ENCODE results near the gene OSBPL5. TPM values are rescaled to one million over a fixed set of nuclear protein-coding genes. Genes with fewer than 3 reads are reported as not detected.

The OSBPL5 gene
- total RNA-seq, 3 donors from 2014 or later (not counting 1 experiment from before 2014, with no cell fraction given) = 375 to 522 (median 377) TPM

DNA sequence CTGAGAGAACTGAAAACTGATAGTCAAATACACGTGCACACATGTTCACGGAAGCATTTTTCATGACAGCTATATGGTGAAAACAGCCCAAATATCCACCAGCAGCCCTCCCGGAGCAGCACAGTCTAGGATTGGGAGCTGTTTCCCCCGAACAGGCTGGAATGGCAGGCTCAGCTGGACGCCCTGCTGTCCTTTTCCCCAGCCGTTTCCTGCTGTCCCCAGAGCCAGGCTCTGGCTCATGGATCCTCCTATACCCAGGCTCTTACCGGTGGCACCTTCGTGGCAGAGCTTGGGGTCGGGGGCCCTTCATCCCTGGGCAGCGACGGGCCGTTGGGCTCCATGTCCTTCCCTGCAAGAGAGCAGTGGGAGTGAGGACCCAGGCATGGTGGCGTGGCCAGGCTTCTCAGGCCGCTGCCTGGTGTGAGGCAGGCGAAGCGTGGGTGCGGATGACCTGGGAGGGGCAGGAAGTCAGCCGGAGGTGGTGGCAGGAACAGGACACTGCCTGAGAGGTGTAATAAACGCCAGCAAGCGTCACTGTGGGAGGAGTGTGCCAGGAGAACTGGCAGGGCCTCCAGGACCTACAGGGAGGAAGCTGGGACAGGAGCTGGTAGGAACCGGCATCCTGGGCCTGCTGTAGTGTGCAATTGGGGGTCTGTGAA, 38.8 kb downstream of the OSBPL5 start:
- TF ChIP-seq, protein P1, sequence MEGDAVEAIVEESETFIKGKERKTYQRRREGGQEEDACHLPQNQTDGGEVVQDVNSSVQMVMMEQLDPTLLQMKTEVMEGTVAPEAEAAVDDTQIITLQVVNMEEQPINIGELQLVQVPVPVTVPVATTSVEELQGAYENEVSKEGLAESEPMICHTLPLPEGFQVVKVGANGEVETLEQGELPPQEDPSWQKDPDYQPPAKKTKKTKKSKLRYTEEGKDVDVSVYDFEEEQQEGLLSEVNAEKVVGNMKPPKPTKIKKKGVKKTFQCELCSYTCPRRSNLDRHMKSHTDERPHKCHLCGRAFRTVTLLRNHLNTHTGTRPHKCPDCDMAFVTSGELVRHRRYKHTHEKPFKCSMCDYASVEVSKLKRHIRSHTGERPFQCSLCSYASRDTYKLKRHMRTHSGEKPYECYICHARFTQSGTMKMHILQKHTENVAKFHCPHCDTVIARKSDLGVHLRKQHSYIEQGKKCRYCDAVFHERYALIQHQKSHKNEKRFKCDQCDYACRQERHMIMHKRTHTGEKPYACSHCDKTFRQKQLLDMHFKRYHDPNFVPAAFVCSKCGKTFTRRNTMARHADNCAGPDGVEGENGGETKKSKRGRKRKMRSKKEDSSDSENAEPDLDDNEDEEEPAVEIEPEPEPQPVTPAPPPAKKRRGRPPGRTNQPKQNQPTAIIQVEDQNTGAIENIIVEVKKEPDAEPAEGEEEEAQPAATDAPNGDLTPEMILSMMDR (IDR thresholded peaks at IDR 0.05) = no peak
- no peak for DNase-seq
- peak; percentile 67 to 80 (median 69) for ATAC-seq
- Histone ChIP-seq H3K9me3 (ENCODE audit: control insufficient read depth, insufficient read depth, low read length) (no peaks in the 10 kb centered on the region), H3K36me3 (ENCODE audit: control insufficient read depth, insufficient read depth, low read length) (peaks cover 44% of the 10 kb centered on the region), H3K27me3 (ENCODE audit: control insufficient read depth, insufficient read depth, low read length) (no peaks in the 10 kb centered on the region), H3K27ac (ENCODE audit: low read length) (peak overlapping the region; percentile 32), H3K4me1 (ENCODE audit: control insufficient read depth, insufficient read depth, low read length) (peaks cover 76% of the 10 kb centered on the region), H3K4me3 (ENCODE audit: low read length) (peak overlapping the region; percentile 6)
- peaks cover 44 to 63% of the 10 kb centered on the region in 2 donors for H3K4me1 Mint-ChIP-seq
- peaks cover 0 to 2% of the 10 kb centered on the region in 2 donors for H3K9me3 Mint-ChIP-seq
- no peaks in the 10 kb centered on the region for H3K36me3 Mint-ChIP-seq
- WGBS (ENCODE audit: insufficient coverage) = 71% methylated on average over 21 of the region's 21 CpGs
- intact Hi-C loops (cut with micrococcal nuclease) = no loop called here
- peak overlapping the region; percentile 83 for H3K4me3 Mint-ChIP-seq
- no peaks in the 10 kb centered on the region for H3K27me3 Mint-ChIP-seq (ENCODE audit: low read depth in 2 of 2)
- peak overlapping the region; percentile 82 to 84 for H3K27ac Mint-ChIP-seq

DNA sequence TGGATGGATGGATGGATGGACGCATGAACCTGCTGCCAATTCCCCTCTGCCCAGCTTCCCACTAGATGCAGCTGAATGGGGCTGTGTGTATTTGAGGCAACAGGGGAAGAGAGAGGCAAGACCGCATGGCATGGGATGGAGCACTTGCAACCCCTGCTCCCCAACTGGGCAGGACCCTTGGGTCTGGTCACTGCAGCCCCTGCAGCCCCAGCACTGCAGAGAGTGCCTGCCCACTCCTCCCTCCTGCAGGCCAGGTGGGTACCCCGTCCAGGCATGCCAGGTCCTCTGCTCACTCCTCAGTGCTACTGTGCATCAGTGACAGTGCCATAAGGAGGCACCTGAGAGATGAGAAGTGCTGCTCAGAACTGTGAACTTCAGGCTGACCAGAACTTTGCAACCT, 40.3 kb downstream of the OSBPL5 start:
- 83% methylated on average over 3 of the region's 3 CpGs for WGBS (ENCODE audit: insufficient coverage)
- peak overlapping the region; percentile 53 to 82 for H3K27ac Mint-ChIP-seq

DNA sequence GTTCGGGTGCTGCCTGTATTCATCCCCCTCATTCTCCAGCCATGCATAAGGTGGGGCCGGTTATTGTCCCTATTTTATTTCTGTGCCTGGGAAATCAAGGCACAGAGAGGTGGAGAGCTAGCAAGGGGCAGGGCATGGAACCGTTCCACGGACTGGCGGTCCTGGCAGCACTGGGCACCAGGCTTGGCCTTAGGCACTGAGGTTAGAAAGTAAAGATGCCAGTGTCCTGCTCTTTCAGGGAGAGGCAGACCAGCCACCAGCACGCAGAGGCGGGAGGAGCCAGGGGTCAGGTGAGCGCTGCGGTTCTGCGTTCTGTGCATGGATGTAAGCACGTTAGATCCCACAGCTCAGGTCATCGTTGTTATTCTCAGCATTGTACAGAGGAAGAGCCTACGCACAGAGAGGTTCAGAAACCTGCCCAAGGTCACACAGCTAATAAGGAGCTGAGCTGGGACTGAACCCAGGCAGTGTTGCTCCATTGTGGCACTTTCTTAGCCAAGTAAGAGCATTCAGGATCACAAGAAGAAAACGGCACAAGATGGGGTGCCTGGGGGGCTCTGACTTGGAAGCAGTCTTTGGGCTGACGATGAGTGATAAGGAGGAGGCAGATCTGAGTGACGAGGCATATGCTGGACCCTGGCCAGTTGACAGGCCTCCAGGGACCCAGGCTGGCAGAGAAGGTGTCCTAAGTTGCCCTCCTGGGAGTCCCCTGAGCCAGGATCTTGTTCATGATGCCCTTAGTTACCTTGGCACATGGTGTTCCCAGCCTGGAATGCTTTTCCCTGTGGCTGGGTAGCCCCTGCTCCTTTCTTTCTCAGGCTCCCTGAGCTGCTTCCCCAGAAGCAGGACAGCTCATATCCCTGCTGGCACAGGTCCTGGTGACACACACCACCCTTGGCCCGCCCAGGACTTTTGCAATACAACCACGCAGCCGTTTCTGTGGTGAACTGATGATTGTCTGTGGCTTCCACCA, 41.1 kb downstream of the OSBPL5 start:
- H3K9me3 Mint-ChIP-seq = no peaks in the 10 kb centered on the region
- ATAC-seq (no peak), DNase-seq (no peak)
- H3K27me3 Mint-ChIP-seq (ENCODE audit: low read depth in 2 of 2) = no peaks in the 10 kb centered on the region
- Histone ChIP-seq H3K27ac (ENCODE audit: low read length) (no peak overlapping the region), H3K27me3 (ENCODE audit: control insufficient read depth, insufficient read depth, low read length) (no peaks in the 10 kb centered on the region), H3K36me3 (ENCODE audit: control insufficient read depth, insufficient read depth, low read length) (peaks cover 64% of the 10 kb centered on the region), H3K9me3 (ENCODE audit: control insufficient read depth, insufficient read depth, low read length) (no peaks in the 10 kb centered on the region), H3K4me3 (ENCODE audit: low read length) (no peak overlapping the region), H3K4me1 (ENCODE audit: control insufficient read depth, insufficient read depth, low read length) (peaks cover 55% of the 10 kb centered on the region)
- intact Hi-C loops (cut with micrococcal nuclease) = no loop called here
- peak overlapping the region; percentile 53 to 82 for H3K27ac Mint-ChIP-seq
- TF ChIP-seq, protein P1 (IDR thresholded peaks at IDR 0.05) = no peak
- no peaks in the 10 kb centered on the region for H3K36me3 Mint-ChIP-seq
- H3K4me3 Mint-ChIP-seq = peak overlapping the region; percentile 35
- WGBS (ENCODE audit: insufficient coverage) = 85% methylated on average over 18 of the region's 19 CpGs
- H3K4me1 Mint-ChIP-seq = peaks cover 33 to 44% of the 10 kb centered on the region in 2 donors

More for the DNA sequence above, 40.3 kb downstream of the OSBPL5 start:
- intact Hi-C loops (cut with micrococcal nuclease) = no loop called here
- peak overlapping the region; percentile 83 for H3K4me3 Mint-ChIP-seq
- no peak for DNase-seq
- Histone ChIP-seq H3K36me3 (ENCODE audit: control insufficient read depth, insufficient read depth, low read length) (peaks cover 56% of the 10 kb centered on the region), H3K9me3 (ENCODE audit: control insufficient read depth, insufficient read depth, low read length) (no peaks in the 10 kb centered on the region), H3K27ac (ENCODE audit: low read length) (no peak overlapping the region), H3K4me1 (ENCODE audit: control insufficient read depth, insufficient read depth, low read length) (peaks cover 63% of the 10 kb centered on the region), H3K4me3 (ENCODE audit: low read length) (no peak overlapping the region), H3K27me3 (ENCODE audit: control insufficient read depth, insufficient read depth, low read length) (no peaks in the 10 kb centered on the region)
- no peak for ATAC-seq
- H3K27me3 Mint-ChIP-seq (ENCODE audit: low read depth in 2 of 2) = no peaks in the 10 kb centered on the region
- peaks cover 36 to 49% of the 10 kb centered on the region in 2 donors for H3K4me1 Mint-ChIP-seq
- H3K9me3 Mint-ChIP-seq = no peaks in the 10 kb centered on the region
- TF ChIP-seq, protein P1 (IDR thresholded peaks at IDR 0.05) = no peak
- no peaks in the 10 kb centered on the region for H3K36me3 Mint-ChIP-seq
